Measurements from ENCODE around the gene TRIOBP.

DNA sequence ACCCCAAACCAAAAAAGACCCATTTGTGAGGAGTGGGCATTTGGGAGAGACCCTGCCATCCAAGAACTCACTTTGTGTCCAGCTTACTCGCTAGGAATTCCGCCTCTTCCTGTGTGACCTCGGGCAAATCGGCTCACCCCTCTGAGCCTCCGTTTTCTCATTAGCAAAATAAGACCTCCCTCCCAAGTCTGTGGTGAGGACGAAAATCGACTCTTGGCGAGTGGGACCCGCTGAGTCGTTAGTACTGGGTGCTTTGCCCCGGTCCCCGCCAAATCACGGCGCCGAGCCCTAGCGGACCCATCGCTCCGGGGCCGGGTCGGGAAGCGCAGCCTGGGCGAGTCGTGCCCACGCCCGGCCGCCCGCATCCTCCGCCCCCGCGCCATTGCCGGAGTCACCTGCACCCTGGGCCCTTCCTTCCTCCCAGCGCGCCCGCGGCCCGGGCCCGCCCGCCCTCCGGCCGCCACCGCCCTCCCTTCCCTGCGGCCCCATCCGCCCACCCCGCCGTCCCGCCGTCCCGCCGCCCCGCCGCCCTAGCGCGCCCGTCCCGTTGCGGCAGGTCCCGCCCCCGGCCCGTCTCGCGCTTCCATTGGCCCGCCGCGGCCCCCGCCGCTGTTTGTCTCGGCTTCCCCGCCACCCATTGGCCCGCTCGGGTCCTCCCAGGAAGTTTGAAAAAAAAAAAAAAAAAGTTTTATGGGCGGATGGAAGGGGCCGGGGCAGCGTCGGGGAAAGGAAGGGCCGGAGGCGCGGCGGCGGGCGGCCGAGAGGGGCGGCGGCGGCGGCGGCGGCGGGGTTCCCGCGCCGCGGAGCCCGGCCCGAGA lies 48.9 kb downstream of the TRIOBP start:
- TF ChIP-seq, protein P1, sequence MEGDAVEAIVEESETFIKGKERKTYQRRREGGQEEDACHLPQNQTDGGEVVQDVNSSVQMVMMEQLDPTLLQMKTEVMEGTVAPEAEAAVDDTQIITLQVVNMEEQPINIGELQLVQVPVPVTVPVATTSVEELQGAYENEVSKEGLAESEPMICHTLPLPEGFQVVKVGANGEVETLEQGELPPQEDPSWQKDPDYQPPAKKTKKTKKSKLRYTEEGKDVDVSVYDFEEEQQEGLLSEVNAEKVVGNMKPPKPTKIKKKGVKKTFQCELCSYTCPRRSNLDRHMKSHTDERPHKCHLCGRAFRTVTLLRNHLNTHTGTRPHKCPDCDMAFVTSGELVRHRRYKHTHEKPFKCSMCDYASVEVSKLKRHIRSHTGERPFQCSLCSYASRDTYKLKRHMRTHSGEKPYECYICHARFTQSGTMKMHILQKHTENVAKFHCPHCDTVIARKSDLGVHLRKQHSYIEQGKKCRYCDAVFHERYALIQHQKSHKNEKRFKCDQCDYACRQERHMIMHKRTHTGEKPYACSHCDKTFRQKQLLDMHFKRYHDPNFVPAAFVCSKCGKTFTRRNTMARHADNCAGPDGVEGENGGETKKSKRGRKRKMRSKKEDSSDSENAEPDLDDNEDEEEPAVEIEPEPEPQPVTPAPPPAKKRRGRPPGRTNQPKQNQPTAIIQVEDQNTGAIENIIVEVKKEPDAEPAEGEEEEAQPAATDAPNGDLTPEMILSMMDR (conservative IDR thresholded peaks at IDR 0.05; ENCODE audit: low read depth, low read length), result no peak
- peak; percentile 33; the same call in 1 of the 2 replicates for TF ChIP-seq POLR2A (IDR thresholded peaks at IDR 0.05; ENCODE audit: low read depth, low read length)
- TF ChIP-seq, protein P2, sequence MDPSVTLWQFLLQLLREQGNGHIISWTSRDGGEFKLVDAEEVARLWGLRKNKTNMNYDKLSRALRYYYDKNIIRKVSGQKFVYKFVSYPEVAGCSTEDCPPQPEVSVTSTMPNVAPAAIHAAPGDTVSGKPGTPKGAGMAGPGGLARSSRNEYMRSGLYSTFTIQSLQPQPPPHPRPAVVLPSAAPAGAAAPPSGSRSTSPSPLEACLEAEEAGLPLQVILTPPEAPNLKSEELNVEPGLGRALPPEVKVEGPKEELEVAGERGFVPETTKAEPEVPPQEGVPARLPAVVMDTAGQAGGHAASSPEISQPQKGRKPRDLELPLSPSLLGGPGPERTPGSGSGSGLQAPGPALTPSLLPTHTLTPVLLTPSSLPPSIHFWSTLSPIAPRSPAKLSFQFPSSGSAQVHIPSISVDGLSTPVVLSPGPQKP (IDR thresholded peaks at IDR 0.05; ENCODE audit: borderline replicate concordance, low read depth, low read length), result no peak
- no peak for TF ChIP-seq USF2 (IDR thresholded peaks at IDR 0.05; ENCODE audit: low read depth, low read length)
- no peak for TF ChIP-seq MAFK (IDR thresholded peaks at IDR 0.05; ENCODE audit: low read depth, low read length)
- no peak for TF ChIP-seq CHD1 (IDR thresholded peaks at IDR 0.05; ENCODE audit: low read depth, low read length)

Data from IMR-90 (cell line).